Esophagus muscularis mucosa (tissue), 4 donors: ENCODE measurements around the gene OR2G3. TPM values are rescaled to one million over a fixed set of nuclear protein-coding genes. Genes with fewer than 3 reads are reported as not detected.

Source experiments
- DNase-seq: peaks from one replicate; pipeline ENCODE4 v3.0.0-alpha.2; 2017; ENCODE audit errors: extremely low spot score
- H3K27ac ChIP-seq, 4 donors: fragments of 200-600 bp; sonication (generic); replicated peaks in 1 of 4; 1 replicate in 3 of 4; 2 replicates in 1 of 4; pipeline ENCODE4 v1.5.1; 2016 to 2019; ENCODE audit warnings: mild to moderate bottlenecking in 1 of 4
- H3K27me3 ChIP-seq, 4 donors: fragments of 200-600 bp; sonication (generic); one replicate each; pipeline versions ENCODE4 v1.5.1 to v1.6.0; 2016 to 2019
- H3K36me3 ChIP-seq, 4 donors: fragments of 200-600 bp; sonication (generic); one replicate each; pipeline ENCODE4 v1.5.1; 2016 to 2019
- H3K4me1 ChIP-seq, 4 donors: fragments of 200-600 bp; sonication (generic); one replicate each; pipeline ENCODE4 v1.5.1; 2016 to 2019
- H3K4me3 ChIP-seq, 4 donors: fragments of 200-600 bp; sonication (generic); 1 replicate in 2 of 4; 2 replicates in 2 of 4; pipeline ENCODE4 v1.5.1; 2016 to 2019; ENCODE audit warnings: mild to moderate bottlenecking in 4 of 4, moderate library complexity in 1 of 4
- H3K9me3 ChIP-seq, 4 donors: fragments of 200-600 bp; sonication (generic); 1 replicate in 3 of 4; 2 replicates in 1 of 4; pipeline ENCODE4 v1.5.1; 2016 to 2019
- CTCF ChIP-seq, 3 experiments: fragments of 200-600 bp in 2 of 3; fragments of 450-650 bp in 1 of 3; sonication (generic) in 2 of 3; IDR thresholded peaks; one replicate each; pipeline ENCODE4 v1.5.1; 2017 to 2019; ENCODE audit warnings: antibody characterized with exemption in 3 of 3, mild to moderate bottlenecking in 2 of 3, moderate library complexity in 1 of 3
- EP300 ChIP-seq: sonication (generic); formaldehyde crosslinking; IDR thresholded peaks from one replicate; pipeline ENCODE4 v1.6.1; 2017; ENCODE audit warnings: antibody characterized with exemption
- POLR2A ChIP-seq: fragments of 450-650 bp; IDR thresholded peaks from one replicate; pipeline ENCODE4 v1.6.1; 2017; ENCODE audit warnings: antibody characterized with exemption, moderate library complexity, mild to moderate bottlenecking, low read depth
- POLR2AphosphoS5 ChIP-seq, 2 donors: sonication (generic); formaldehyde crosslinking; IDR thresholded peaks; one replicate each; pipeline ENCODE4 v1.6.1; 2017; ENCODE audit warnings: antibody characterized with exemption in 2 of 2
- WGBS: methylation state at CpG from one replicate; pipeline ENCODE4 v1.1.5; 2018; 5-methylcytosine and 5-hydroxymethylcytosine counted together
- intact Hi-C: fragments of 100-400 bp; cut with DNase I; formaldehyde crosslinking; loops from one replicate; pipeline ENCODE4 v1.15.1; 2023
- total RNA-seq, 4 donors: library from RNA; depleted of rRNA; stranded (reverse); fragments of >200 nt; gene quantifications; one replicate each; pipeline versions ENCODE4 v1.1.0 to v1.2.1, GENCODE V29; 2016

The OR2G3 gene
- total RNA-seq, 4 donors from 2014 or later = not detected

GRCh38 chr1:247574664-247575063 lies 30.7 kb upstream of the OR2G3 start:
- Histone ChIP-seq H3K9me3 (no peaks in the 10 kb centered on the region), H3K27ac (no peak overlapping the region), H3K4me1 (no peaks in the 10 kb centered on the region), H3K36me3 (no peaks in the 10 kb centered on the region), H3K4me3 (no peak overlapping the region), H3K27me3 (peaks cover 0 to 5% (median 0%) of the 10 kb centered on the region in 4 donors)
- no peak for DNase-seq
- TF ChIP-seq POLR2AphosphoS5 (IDR thresholded peaks at IDR 0.05) (no peak), CTCF (IDR thresholded peaks at IDR 0.05) (no peak), POLR2A (no peak), EP300 (no peak)
- intact Hi-C loops = no loop called here

GRCh38 chr1:247576514-247576913 lies 28.9 kb upstream of the OR2G3 start:
- intact Hi-C loops = no loop called here
- Histone ChIP-seq H3K4me3 (no peak overlapping the region), H3K36me3 (no peaks in the 10 kb centered on the region), H3K9me3 (no peaks in the 10 kb centered on the region), H3K4me1 (no peaks in the 10 kb centered on the region), H3K27ac (no peak overlapping the region), H3K27me3 (peaks cover 0 to 5% (median 0%) of the 10 kb centered on the region in 4 donors)
- 68% methylated on average over 3 of the region's 3 CpGs for WGBS
- TF ChIP-seq CTCF (IDR thresholded peaks at IDR 0.05) = peak in 1 of 3 experiments; percentile 11
- TF ChIP-seq POLR2A = no peak
- no peak for DNase-seq

DNA sequence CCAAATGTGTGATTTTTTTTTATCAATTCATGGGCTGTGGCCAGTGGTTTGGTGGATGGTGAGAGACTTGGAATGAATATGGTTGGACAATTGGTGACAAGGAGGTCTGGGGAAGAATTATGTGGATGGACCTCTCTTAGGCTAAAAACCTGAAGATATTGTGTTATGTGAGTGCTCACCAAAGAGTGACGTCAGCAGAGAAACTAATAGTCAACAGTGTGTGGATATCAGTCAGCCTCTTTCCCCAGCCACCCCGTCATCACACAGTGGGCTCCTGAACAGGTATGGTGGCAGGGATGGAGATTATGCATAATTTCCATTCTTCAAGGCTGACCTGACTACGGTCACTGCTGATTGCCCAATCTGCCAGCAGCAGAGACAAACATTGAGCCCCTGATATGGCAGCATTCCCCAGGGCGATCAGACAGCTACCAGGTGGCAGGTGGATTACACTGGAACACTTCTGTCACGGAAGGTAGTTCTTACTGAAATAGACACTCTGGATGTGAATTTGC lies 26.4 kb upstream of the OR2G3 start:
- no peak overlapping the region for H3K27ac ChIP-seq
- no peaks in the 10 kb centered on the region for H3K4me1 ChIP-seq
- no peaks in the 10 kb centered on the region for H3K36me3 ChIP-seq
- no peaks in the 10 kb centered on the region for H3K9me3 ChIP-seq
- TF ChIP-seq POLR2A (no peak), CTCF (IDR thresholded peaks at IDR 0.05) (no peak), POLR2AphosphoS5 (IDR thresholded peaks at IDR 0.05) (no peak), EP300 (no peak)
- DNase-seq = no peak
- H3K27me3 ChIP-seq = no peaks in the 10 kb centered on the region
- intact Hi-C loops = no loop called here
- WGBS = 87% methylated on average over 4 of the region's 5 CpGs
- no peak overlapping the region for H3K4me3 ChIP-seq

GRCh38 chr1:247588060-247588459 lies 17.3 kb upstream of the OR2G3 start, which contains the start of gene OR2G2:
Gene OR2G2, plus strand, starts transcription at chr1:247588360. Its CDS starts 0 bp downstream, at chr1:247588360.
- intact Hi-C loops = no loop called here
- Histone ChIP-seq H3K27ac (no peak within 1 kb of the TSS), H3K4me1 (no peaks in the 10 kb centered on the region), H3K9me3 (peaks cover 0 to 3% (median 0%) of the 10 kb centered on the region in 4 donors), H3K27me3 (no peaks in the 10 kb centered on the region), H3K36me3 (no peaks in the 10 kb centered on the region), H3K4me3 (no peak within 1 kb of the TSS)
- WGBS = 88% methylated on average over 2 of the region's 2 CpGs
- TF ChIP-seq EP300 (no peak), POLR2A (no peak)
- DNase-seq = no peak

DNA sequence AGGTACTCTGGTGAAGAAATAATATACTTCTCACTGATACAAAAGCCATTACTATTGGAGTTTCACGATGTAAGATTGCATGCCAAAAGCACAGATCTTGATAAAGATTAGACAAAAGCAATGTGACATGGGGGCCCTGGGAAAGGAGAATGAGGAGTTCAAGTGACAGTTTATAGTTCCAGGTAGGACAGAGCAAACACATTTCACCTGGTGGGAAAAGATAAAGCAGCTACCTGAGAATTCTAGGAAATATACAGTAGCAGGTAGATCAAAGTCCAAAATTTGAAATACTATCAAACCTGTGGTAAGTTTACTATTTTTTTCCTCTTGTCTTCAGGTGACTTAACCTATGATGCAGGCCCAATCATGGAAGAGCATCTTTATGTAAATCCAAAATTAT lies 8.0 kb downstream of the OR2G3 start:
- DNase-seq = no peak
- Histone ChIP-seq H3K9me3 (peaks cover 0 to 3% (median 0%) of the 10 kb centered on the region in 4 donors), H3K27me3 (no peaks in the 10 kb centered on the region), H3K4me1 (no peaks in the 10 kb centered on the region), H3K36me3 (no peaks in the 10 kb centered on the region), H3K4me3 (no peak overlapping the region), H3K27ac (no peak overlapping the region)
- intact Hi-C loops = no loop called here
- TF ChIP-seq CTCF (IDR thresholded peaks at IDR 0.05) (no peak), EP300 (no peak), POLR2AphosphoS5 (IDR thresholded peaks at IDR 0.05) (no peak), POLR2A (no peak)
- WGBS = 71% methylated on average over 1 of the region's 1 CpG
